Measurements from ENCODE around the gene SLC22A25.

The SLC22A25 gene

DNA sequence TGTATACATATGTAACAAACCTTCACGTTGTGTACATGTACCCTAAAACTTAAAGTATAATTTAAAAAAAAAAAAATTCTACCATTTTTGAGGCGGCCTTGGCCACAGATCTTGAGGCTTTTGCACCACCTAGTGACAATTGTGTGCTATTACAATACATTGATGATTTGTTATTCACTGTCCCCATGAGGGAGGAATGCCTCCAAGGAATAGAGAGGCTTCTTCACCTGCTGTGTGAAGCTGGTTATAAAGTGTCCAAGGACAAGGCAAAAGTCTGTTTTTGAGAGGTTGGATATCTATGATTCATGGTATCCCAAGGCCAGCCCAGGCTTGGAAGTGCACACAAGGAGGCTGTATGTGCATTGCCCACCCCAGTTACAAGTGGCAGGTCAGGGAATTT lies 30.7 kb downstream of the SLC22A25 start:
- Histone ChIP-seq H3K4me3 (ENCODE audit: low read length) (no peak overlapping the region), H3K9me2 (replicated peaks; ENCODE audit: insufficient read depth, low read length) (no peaks in the 10 kb centered on the region), H3F3A (ENCODE audit: insufficient read depth, low read length) (no peaks in the 10 kb centered on the region), H4K20me1 (ENCODE audit: insufficient read depth, low read length) (no peaks in the 10 kb centered on the region), H2AFZ (ENCODE audit: low read length) (no peak overlapping the region), H3K9ac (ENCODE audit: low read length) (no peak overlapping the region), H3K4me1 (ENCODE audit: low read length) (peaks cover 3% of the 10 kb centered on the region; the same call in 1 of the 2 replicates), H3K36me3 (replicated peaks; ENCODE audit: insufficient read depth, low read length) (no peaks in the 10 kb centered on the region), H3K27ac (ENCODE audit: low read length) (no peak overlapping the region), H3K79me2 (ENCODE audit: low read length) (no peaks in the 10 kb centered on the region), H3K9me3 (replicated peaks; ENCODE audit: insufficient read depth, low read length) (no peaks in the 10 kb centered on the region), H3K4me2 (ENCODE audit: low read depth, low read length) (no peak overlapping the region), H3K27me3 (replicated peaks; ENCODE audit: insufficient read depth, low read length) (no peaks in the 10 kb centered on the region)
- TF ChIP-seq EZH2 (optimal IDR thresholded peaks at IDR 0.05; ENCODE audit: low read depth, low read length), result no peak
- TF ChIP-seq CTCF (IDR thresholded peaks at IDR 0.05; ENCODE audit: low read length), result peak; percentile 53
- no peak for TF ChIP-seq EZH2phosphoT487 (IDR thresholded peaks at IDR 0.05; ENCODE audit: low read length)
- peak; percentile 49 for DNase-seq

- H3K9ac ChIP-seq (ENCODE audit: low read length), result no peak overlapping the region
- H3K27me3 ChIP-seq (replicated peaks; ENCODE audit: insufficient read depth, low read length), result no peaks in the 10 kb centered on the region
- H3K9me3 ChIP-seq (replicated peaks; ENCODE audit: insufficient read depth, low read length), result no peaks in the 10 kb centered on the region
- no peak overlapping the region for H3K4me3 ChIP-seq (ENCODE audit: low read length)
- no peaks in the 10 kb centered on the region for H4K20me1 ChIP-seq (ENCODE audit: insufficient read depth, low read length)
- no peak overlapping the region for H3K27ac ChIP-seq (ENCODE audit: low read length)
- H2AFZ ChIP-seq (ENCODE audit: low read length), result no peak overlapping the region
- no peak overlapping the region for H3K4me2 ChIP-seq (ENCODE audit: low read depth, low read length)
- H3K36me3 ChIP-seq (replicated peaks; ENCODE audit: insufficient read depth, low read length), result no peaks in the 10 kb centered on the region
- H3K4me1 ChIP-seq (ENCODE audit: low read length), result peaks cover 6% of the 10 kb centered on the region; the same call in 1 of the 2 replicates
- no peak for DNase-seq
- TF ChIP-seq EZH2 (optimal IDR thresholded peaks at IDR 0.05; ENCODE audit: low read depth, low read length), result no peak
- TF ChIP-seq CTCF (IDR thresholded peaks at IDR 0.05; ENCODE audit: low read length), result no peak
- no peak for TF ChIP-seq EZH2phosphoT487 (IDR thresholded peaks at IDR 0.05; ENCODE audit: low read length)
- H3F3A ChIP-seq (ENCODE audit: insufficient read depth, low read length), result no peaks in the 10 kb centered on the region
- H3K9me2 ChIP-seq (replicated peaks; ENCODE audit: insufficient read depth, low read length), result no peaks in the 10 kb centered on the region
- no peaks in the 10 kb centered on the region for H3K79me2 ChIP-seq (ENCODE audit: low read length)
Measured at GRCh38 chr11:63210111-63210510, 33.3 kb downstream of the SLC22A25 start.

Measured in MM.1S (cell line).